ENCODE measurements around the gene NPEPL1. TPM values are rescaled to one million over a fixed set of nuclear protein-coding genes. Genes with fewer than 3 reads are reported as not detected.

Gene NPEPL1
- total and polyA plus RNA-seq, 2 donors (not counting 3 experiments of a cell fraction or from before 2014, with no cell fraction given), result 22.5 to 40.8 TPM

GRCh38 chr20:58694241-58695083 lies 1.9 kb downstream of the NPEPL1 start:
- H3K36me3 ChIP-seq (ENCODE audit: control insufficient read depth in 2 of 2, extremely low read depth in 1 of 2, insufficient read depth in 2 of 2, low read length in 2 of 2), result peaks cover 0 to 33% of the 10 kb centered on the region in 2 experiments
- ChIA-PET CTCF (interaction anchor here (0.8 to 3.8 kb wide), 2 partner anchors 43 to 213 kb away, joined by 3 to 23 read pairs; partner anchors contain the start of gene STX16), POLR2A (no interaction called here)
- dilution Hi-C loops (cut with MboI; ENCODE audit: extremely low pct_ligation_motif_present, low sequenced_read_pairs), result no loop called here
- no peaks in the 10 kb centered on the region for H3K27me3 ChIP-seq (ENCODE audit: control insufficient read depth in 2 of 2, insufficient read depth in 2 of 2, low read length in 2 of 2)
- no peaks in the 10 kb centered on the region for H3K9me1 ChIP-seq (replicated peaks; ENCODE audit: control insufficient read depth, extremely low read depth, insufficient read depth, low read length)
- H3K27ac ChIP-seq (ENCODE audit: insufficient read depth, low read depth, low read length), result no peak overlapping the region
- no peak overlapping the region for H3K4me3 ChIP-seq (replicated peaks in 1 of 3; ENCODE audit: insufficient read depth in 1 of 3, low read depth in 1 of 3, low read length in 3 of 3)
- H3K9ac ChIP-seq (replicated peaks; ENCODE audit: extremely low read depth, insufficient read depth, low read length), result no peak overlapping the region
- TF ChIP-seq POLR2A (IDR thresholded peaks at IDR 0.05; ENCODE audit: low read depth, low read length) (no peak), JUN (IDR thresholded peaks at IDR 0.05; ENCODE audit: borderline replicate concordance, insufficient read depth, insufficient read length, low read depth) (no peak), GATA2 (IDR thresholded peaks at IDR 0.05; ENCODE audit: insufficient read depth, insufficient read length, low read depth, low read length) (no peak), POLR2AphosphoS5 (IDR thresholded peaks at IDR 0.05; ENCODE audit: insufficient read depth, low read depth, low read length) (no peak), EZH2 (IDR thresholded peaks at IDR 0.05; ENCODE audit: borderline replicate concordance, low read depth, low read length, severe bottlenecking) (no peak), CTCF (IDR thresholded peaks at IDR 0.05; ENCODE audit: extremely low read depth in 1 of 2, insufficient read depth in 1 of 2, low read depth in 1 of 2, low read length in 2 of 2) (no peak)
- no TSS peak for BruUV-seq (replicated peaks)
- H4K20me1 ChIP-seq (replicated peaks; ENCODE audit: control insufficient read depth, extremely low read depth, insufficient read depth, low read length), result no peaks in the 10 kb centered on the region
- intact Hi-C loops (cut with micrococcal nuclease), result loop anchor here (5.0 kb wide), 1 partner anchor 387 kb away; the partner anchor contains the start of gene RAB22A
- no peak for DNase-seq (ENCODE audit: low read depth, low spot score)
- H2AFZ ChIP-seq (ENCODE audit: low read depth, low read length), result no peak overlapping the region
- no peak for FAIRE-seq
- peaks cover 14% of the 10 kb centered on the region for H3K4me1 ChIP-seq (ENCODE audit: control insufficient read depth, extremely low read depth, insufficient read depth, low read length)
- H3K9me3 ChIP-seq (replicated peaks; ENCODE audit: control insufficient read depth, insufficient read depth, low read length), result no peaks in the 10 kb centered on the region
- no peak overlapping the region for H3K4me2 ChIP-seq (ENCODE audit: insufficient read depth, low read length)
- H3K79me2 ChIP-seq (ENCODE audit: control insufficient read depth, insufficient read depth, low read length), result peaks cover 4% of the 10 kb centered on the region

Data from endothelial cell of umbilical vein (primary cell).